SK-N-MC (cell line): ENCODE data around the gene AGAP1.

Source experiments
- EZH2 ChIP-seq: fragments of 200-600 bp; sonication (generic); IDR thresholded peaks from one replicate; pipeline ENCODE4 v1.6.1; 2017; ENCODE audit warnings: antibody characterized with exemption
- FOXP2 ChIP-seq: optimal IDR thresholded peaks from 2 replicates; pipeline ENCODE3; 2011; ENCODE audit warnings: mild to moderate bottlenecking, moderate library complexity; ENCODE audit not compliant: insufficient read depth; ENCODE audit errors: extremely low read length, control extremely low read depth
- POLR2AphosphoS5 ChIP-seq: IDR thresholded peaks from 2 replicates; pipeline ENCODE4 v1.6.1; 2012; ENCODE audit warnings: mild to moderate bottlenecking, low read depth, low read length, borderline replicate concordance

DNA sequence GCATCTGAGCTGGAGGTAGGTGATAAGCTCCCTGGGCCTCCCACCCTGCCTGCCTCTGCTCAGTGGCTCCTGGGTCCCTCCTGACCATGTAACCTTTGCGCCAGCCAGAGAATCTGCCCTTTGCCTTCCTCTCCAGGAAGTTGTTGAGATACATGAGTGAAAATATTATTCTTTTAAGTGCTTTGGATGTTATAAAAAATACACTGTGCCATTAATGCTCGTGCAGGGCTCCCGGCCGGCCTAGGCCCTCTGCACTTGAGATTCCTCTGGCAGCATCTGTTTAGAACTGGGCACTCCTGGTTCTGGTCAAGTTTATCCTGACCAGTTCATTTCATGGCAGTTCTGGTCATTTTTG is 18.8 kb downstream of the AGAP1 start:
- TF ChIP-seq POLR2AphosphoS5: no peak
- no peak for TF ChIP-seq EZH2
- no peak for TF ChIP-seq FOXP2
